GM12801 (cell line): Measurements from ENCODE around the gene MAPK4.

Source experiments
- TF ChIP-seq, protein P1 (sequence below): IDR thresholded peaks from one replicate; pipeline ENCODE4 v1.5.1; 2011; ENCODE audit warnings: control low read depth; ENCODE audit not compliant: insufficient read length; ENCODE audit errors: extremely low read depth

The MAPK4 gene

DNA sequence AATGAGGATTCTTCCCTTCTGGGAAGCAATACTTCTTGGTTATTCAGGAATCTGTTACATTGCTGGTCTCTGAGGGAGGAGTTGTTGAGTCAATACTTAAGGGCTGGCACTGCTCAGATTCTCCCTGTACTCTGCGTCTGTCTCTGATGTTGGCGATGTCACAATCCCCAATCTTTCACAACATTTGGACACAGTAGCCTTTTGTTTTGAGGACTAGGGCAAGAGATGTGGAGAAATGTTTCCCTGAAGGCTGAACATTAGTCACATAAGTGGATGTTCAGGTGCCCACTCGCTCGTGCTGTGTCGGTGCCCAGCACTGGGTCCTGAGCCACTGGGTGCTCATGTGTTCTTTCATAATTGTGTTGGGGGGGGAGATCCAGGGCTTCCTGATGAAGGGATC is 55.0 kb downstream of the MAPK4 start:
- TF ChIP-seq, protein P1, sequence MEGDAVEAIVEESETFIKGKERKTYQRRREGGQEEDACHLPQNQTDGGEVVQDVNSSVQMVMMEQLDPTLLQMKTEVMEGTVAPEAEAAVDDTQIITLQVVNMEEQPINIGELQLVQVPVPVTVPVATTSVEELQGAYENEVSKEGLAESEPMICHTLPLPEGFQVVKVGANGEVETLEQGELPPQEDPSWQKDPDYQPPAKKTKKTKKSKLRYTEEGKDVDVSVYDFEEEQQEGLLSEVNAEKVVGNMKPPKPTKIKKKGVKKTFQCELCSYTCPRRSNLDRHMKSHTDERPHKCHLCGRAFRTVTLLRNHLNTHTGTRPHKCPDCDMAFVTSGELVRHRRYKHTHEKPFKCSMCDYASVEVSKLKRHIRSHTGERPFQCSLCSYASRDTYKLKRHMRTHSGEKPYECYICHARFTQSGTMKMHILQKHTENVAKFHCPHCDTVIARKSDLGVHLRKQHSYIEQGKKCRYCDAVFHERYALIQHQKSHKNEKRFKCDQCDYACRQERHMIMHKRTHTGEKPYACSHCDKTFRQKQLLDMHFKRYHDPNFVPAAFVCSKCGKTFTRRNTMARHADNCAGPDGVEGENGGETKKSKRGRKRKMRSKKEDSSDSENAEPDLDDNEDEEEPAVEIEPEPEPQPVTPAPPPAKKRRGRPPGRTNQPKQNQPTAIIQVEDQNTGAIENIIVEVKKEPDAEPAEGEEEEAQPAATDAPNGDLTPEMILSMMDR, result no peak

DNA sequence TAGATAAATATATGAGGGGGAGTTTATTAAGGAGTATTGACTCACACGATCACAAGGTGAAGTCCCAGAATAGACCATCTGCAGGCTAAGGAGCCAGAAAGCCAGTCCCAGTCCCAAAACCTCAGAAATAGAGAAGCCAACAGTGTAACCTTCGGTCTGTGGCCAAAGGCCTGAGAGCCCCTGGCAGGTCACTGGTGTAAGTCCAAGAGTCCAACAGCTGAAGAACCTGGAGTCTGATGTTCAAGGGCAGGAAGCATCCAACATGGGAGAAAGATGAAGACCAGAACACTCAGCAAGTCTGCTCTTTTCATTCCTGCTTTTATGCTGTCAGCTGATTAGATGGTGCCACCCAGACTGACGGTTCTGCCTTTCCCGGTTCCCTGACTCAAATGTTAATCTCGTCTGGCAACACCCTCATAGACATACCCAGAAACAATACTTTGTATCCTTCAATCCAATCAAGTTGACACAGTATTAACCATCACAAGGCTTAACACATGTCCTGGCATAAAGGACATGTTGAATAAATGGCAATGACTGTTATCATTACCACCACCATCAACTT is 56.7 kb downstream of the MAPK4 start:
- TF ChIP-seq, protein P1, result no peak

DNA sequence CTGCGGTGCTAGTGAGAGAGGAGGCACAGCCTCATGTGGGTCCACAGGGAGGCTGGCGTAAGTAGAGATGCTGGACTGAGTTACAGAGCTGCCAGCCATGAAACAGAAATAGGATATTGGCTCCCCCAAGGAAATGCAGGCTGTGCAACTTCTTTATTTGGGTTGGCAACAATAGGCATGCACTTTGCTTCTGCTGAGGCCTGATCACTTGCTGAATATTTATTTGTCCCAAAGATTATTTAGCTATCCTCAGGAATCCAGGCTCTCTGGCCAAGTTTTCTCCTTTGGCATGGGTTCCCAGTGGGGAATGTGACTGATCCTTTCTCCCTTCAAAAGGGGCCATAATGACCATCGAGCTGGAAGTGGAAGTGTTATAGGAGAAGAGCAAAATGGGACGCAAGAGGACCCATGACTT is 60.0 kb downstream of the MAPK4 start:
- TF ChIP-seq, protein P1, result no peak

DNA sequence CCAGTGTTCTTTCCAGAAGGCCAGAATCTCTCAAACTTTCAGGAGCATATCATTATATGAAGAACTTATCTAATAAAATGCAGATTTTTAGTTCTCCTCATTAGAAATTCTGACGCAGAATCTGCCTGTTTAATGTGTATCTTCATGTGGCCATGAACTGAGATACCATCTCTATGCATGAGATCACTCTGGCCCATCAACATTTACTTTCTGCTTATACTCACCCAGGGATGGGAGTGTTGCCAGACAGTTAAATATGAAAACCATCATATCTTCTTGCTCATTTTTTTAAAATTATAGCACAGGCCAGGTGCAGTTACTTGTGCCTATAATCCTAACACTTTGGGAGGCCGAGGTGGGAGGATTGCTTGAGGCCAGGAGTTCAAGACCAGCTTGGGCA is 60.4 kb downstream of the MAPK4 start:
- TF ChIP-seq, protein P1, result no peak

DNA sequence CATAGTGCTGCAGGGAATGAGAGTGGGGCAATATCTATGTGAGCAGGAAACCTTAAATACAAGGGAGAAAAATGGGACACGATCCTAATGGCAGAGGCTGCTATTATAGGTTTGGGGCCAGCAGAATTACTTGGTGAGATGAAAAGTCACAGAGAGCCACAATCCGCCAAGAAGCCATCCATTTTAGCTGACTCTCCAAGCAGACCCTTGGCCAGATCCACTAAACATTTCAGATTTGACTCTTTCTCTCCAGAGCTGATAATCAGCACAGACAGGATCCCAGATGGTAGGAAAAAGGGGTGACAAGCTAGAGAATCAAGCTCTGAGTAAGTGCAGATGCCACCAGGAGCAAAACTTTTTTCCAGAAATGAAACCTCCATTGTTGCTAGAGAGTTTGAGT is 61.5 kb downstream of the MAPK4 start:
- TF ChIP-seq, protein P1, result no peak

DNA sequence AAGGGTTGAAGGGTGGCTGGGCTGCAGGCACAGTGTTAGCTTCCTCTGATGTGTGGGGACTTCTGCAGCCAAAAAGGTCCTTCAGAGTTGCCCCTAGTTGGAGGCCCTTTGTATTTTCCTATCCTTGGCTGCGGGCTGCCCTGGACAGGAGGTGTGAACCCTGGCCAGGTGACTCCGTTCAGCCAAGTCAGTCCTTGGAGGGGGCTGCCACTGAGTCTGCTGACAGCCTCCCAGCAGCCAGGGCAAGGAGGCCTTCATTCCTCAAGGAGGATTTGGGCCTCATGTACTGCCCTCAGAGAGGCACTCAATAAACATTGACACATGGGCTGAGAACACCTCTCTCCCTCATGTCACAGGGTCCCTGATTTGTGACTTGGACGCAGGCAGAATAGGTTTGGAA is 62.4 kb downstream of the MAPK4 start:
- TF ChIP-seq, protein P1, result no peak

DNA sequence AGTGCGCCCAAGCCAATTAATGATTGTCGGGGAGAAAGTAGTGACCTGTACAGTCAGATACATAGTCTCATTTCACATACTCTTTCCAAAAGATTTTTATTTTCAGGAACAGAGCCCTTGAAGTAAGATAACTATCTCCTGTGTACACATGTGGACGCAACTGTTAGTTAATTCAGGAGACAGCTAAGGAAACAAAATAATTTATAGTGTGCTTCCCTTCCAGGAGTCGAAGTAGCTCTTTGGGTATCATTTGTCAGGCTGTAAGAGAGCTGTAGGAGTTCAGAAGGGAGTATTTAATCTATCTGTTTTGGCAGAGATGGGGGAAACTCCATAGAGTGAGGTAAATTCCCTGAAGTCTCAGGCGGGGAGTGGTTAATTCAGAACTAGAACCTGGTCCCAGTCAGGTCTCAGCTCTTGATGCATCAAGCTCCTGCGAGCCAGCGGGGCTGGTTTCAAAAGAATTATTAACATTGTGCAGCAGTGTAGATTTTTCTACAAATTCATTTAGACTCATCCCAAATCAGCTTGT is 63.0 kb downstream of the MAPK4 start:
- TF ChIP-seq, protein P1, result no peak
